ENCODE measurements around the gene DAB2IP.

Gene DAB2IP

GRCh38 chr9:121637713-121638220, 13.7 kb upstream of the DAB2IP start:
- no peak for TF ChIP-seq CTCF (IDR thresholded peaks at IDR 0.05)

- TF ChIP-seq CTCF (IDR thresholded peaks at IDR 0.05): no peak
Measured at GRCh38 chr9:121638399-121638798, 13.0 kb upstream of the DAB2IP start.

- no peak for TF ChIP-seq CTCF (IDR thresholded peaks at IDR 0.05)
Measured at GRCh38 chr9:121638901-121639592, 12.4 kb upstream of the DAB2IP start.

GRCh38 chr9:121639619-121640018, 11.8 kb upstream of the DAB2IP start:
- no peak for TF ChIP-seq CTCF (IDR thresholded peaks at IDR 0.05)

- peak; percentile 67 for TF ChIP-seq CTCF (IDR thresholded peaks at IDR 0.05)
Measured at GRCh38 chr9:121640076-121640475, 11.4 kb upstream of the DAB2IP start.

GRCh38 chr9:121640491-121641223, 10.8 kb upstream of the DAB2IP start:
- no peak for TF ChIP-seq CTCF (IDR thresholded peaks at IDR 0.05)

- no peak for TF ChIP-seq CTCF (IDR thresholded peaks at IDR 0.05)
Measured at GRCh38 chr9:121641224-121641611, 10.2 kb upstream of the DAB2IP start.

Data from LNCAP (cell line).